Endodermal cell (in vitro differentiated cells): ENCODE data around the gene GRK1. TPM values are rescaled to one million over a fixed set of nuclear protein-coding genes. Genes with fewer than 3 reads are reported as not detected.
"Not testable (repeated sequence)": the region's sequence is repeated elsewhere in the genome, so short reads cannot be mapped to it uniquely, and the experiment has no call there.

ENCODE experiments used
- DNase-seq: peaks from one replicate; pipeline ENCODE4 v3.0.0-alpha.2; 2017
- H3K27ac ChIP-seq: 2 replicates; pipeline ENCODE4 v1.5.1; 2013; ENCODE audit warnings: mild to moderate bottlenecking, low read depth, low read length, moderate library complexity
- H3K27me3 ChIP-seq: 2 replicates; pipeline ENCODE4 v1.6.1; 2013; ENCODE audit warnings: mild to moderate bottlenecking, low read length, moderate library complexity; ENCODE audit not compliant: insufficient read depth, control insufficient read depth, poor library complexity, severe bottlenecking
- H3K36me3 ChIP-seq: 2 replicates; pipeline ENCODE4 v1.7.0; 2013; ENCODE audit warnings: mild to moderate bottlenecking, low read length, moderate library complexity; ENCODE audit not compliant: control insufficient read depth, insufficient read depth
- H3K4me1 ChIP-seq: one replicate; pipeline ENCODE4 v1.7.0; 2013; ENCODE audit warnings: low read length; ENCODE audit not compliant: control insufficient read depth, insufficient read depth
- H3K4me3 ChIP-seq: 2 replicates; pipeline ENCODE4 v1.5.1; 2013; ENCODE audit warnings: mild to moderate bottlenecking, low read length, moderate library complexity
- H3K9ac ChIP-seq: 2 replicates; pipeline ENCODE4 v1.6.1; 2013; ENCODE audit warnings: mild to moderate bottlenecking, low read length, moderate library complexity; ENCODE audit not compliant: poor library complexity, severe bottlenecking; ENCODE audit errors: extremely low read depth
- H3K9me3 ChIP-seq: 2 replicates; pipeline ENCODE4 v1.6.1; 2013; ENCODE audit warnings: mild to moderate bottlenecking, low read length, moderate library complexity; ENCODE audit not compliant: control insufficient read depth
- H3K27ac Mint-ChIP-seq: 2 replicates; pipeline ENCODE4 v1.8.0; 2020; ENCODE audit warnings: mixed read lengths
- H3K27me3 Mint-ChIP-seq: 2 replicates; pipeline ENCODE4 v1.8.0; 2021; ENCODE audit warnings: mild to moderate bottlenecking, mixed read lengths; ENCODE audit not compliant: insufficient read depth
- H3K36me3 Mint-ChIP-seq: 2 replicates; pipeline ENCODE4 v1.8.0; 2020; ENCODE audit warnings: low read depth, mixed read lengths
- H3K4me1 Mint-ChIP-seq: 2 replicates; pipeline ENCODE4 v1.8.0; 2020; ENCODE audit warnings: mixed read lengths
- H3K4me3 Mint-ChIP-seq: 2 replicates; pipeline ENCODE4 v1.8.0; 2020; ENCODE audit warnings: mild to moderate bottlenecking, moderate library complexity, mixed read lengths
- H3K9me3 Mint-ChIP-seq: 2 replicates; pipeline ENCODE4 v1.8.0; 2020; ENCODE audit warnings: mild to moderate bottlenecking, mixed read lengths
- CTCF ChIP-seq: fragments of 200-600 bp; sonication (generic); conservative IDR thresholded peaks from 2 replicates; pipeline ENCODE4 v1.5.0; 2021; ENCODE audit warnings: antibody characterized with exemption, mild to moderate bottlenecking
- WGBS, 2 experiments: methylation state at CpG; one replicate each; pipeline versions ENCODE4 v1.1.5 to v1.1.7; 2013; ENCODE audit warnings: missing lambda C conversion rate in 2 of 2, mixed read lengths in 1 of 2; ENCODE audit not compliant: insufficient coverage in 1 of 2, insufficient read length in 1 of 2; 5-methylcytosine and 5-hydroxymethylcytosine counted together
- total RNA-seq, 2 donors: library from RNA; stranded (reverse); fragmentation: NEBNext Ultra II Directional in 1 of 2; extraction: Animal tissue kit (Norgen Biotek cat#: 25700) in 1 of 2; gene quantifications; 2 replicates in 1 of 2; 3 replicates in 1 of 2; pipeline ENCODE4 v1.2.1, GENCODE V29; 2021

The GRK1 gene
- total RNA-seq, 2 donors from 2014 or later = 1.7 to 2.5 TPM

- Histone ChIP-seq H3K27me3 (no peaks in the 10 kb centered on the region), H3K9me3 (no peaks in the 10 kb centered on the region), H3K4me1 (peaks cover 12% of the 10 kb centered on the region), H3K9ac (no peak overlapping the region), H3K27ac (no peak overlapping the region), H3K4me3 (peak overlapping the region; percentile 33), H3K36me3 (no peaks in the 10 kb centered on the region)
- H3K4me1 Mint-ChIP-seq = peaks cover 17% of the 10 kb centered on the region
- no peaks in the 10 kb centered on the region for H3K9me3 Mint-ChIP-seq
- peak overlapping the region; percentile 68 for H3K4me3 Mint-ChIP-seq
- no peaks in the 10 kb centered on the region for H3K36me3 Mint-ChIP-seq
- DNase-seq = no peak
- peak overlapping the region; percentile 86 for H3K27ac Mint-ChIP-seq
- 66 to 71% methylated on average over 12 to 13 of the region's 13 CpGs for WGBS, 2 experiments
- no peak for TF ChIP-seq CTCF
- H3K27me3 Mint-ChIP-seq = no peaks in the 10 kb centered on the region
Observed at GRCh38 chr13:113723410-113724015, 56.5 kb downstream of the GRK1 start.

- H3K27me3 ChIP-seq = no peaks in the 10 kb centered on the region
- no peak overlapping the region for H3K9ac ChIP-seq
- 88 to 90% methylated on average over 22 to 29 of the region's 30 CpGs for WGBS, 2 experiments
- no peaks in the 10 kb centered on the region for H3K36me3 Mint-ChIP-seq
- H3K36me3 ChIP-seq = no peaks in the 10 kb centered on the region
- peak overlapping the region; percentile 86 for H3K27ac Mint-ChIP-seq
- H3K27ac ChIP-seq = no peak overlapping the region
- peaks cover 17% of the 10 kb centered on the region for H3K4me1 Mint-ChIP-seq
- H3K4me1 ChIP-seq = peaks cover 12% of the 10 kb centered on the region
- no peak for DNase-seq
- no peaks in the 10 kb centered on the region for H3K9me3 Mint-ChIP-seq
- H3K27me3 Mint-ChIP-seq = no peaks in the 10 kb centered on the region
- H3K4me3 ChIP-seq = peak overlapping the region; percentile 33
- TF ChIP-seq CTCF = no peak
- peak overlapping the region; percentile 68 for H3K4me3 Mint-ChIP-seq
- no peaks in the 10 kb centered on the region for H3K9me3 ChIP-seq
Observed at GRCh38 chr13:113724016-113724758, 57.2 kb downstream of the GRK1 start.

- WGBS, 2 experiments = 12 to 38% methylated on average over 4 to 36 of the region's 36 CpGs
- peak overlapping the region; percentile 89 for H3K27ac Mint-ChIP-seq
Observed at GRCh38 chr13:113724780-113725315, 57.8 kb downstream of the GRK1 start.

GRCh38 chr13:113725329-113726105 is 58.5 kb downstream of the GRK1 start:
- 0% methylated on average over 1 of the region's 75 CpGs; no CpG with 5 or more reads in 1 of the 2 experiments for WGBS, 2 experiments
- H3K36me3 Mint-ChIP-seq, H3K27ac ChIP-seq, H3K4me3 ChIP-seq, H3K9me3 ChIP-seq, H3K27me3 Mint-ChIP-seq, H3K27me3 ChIP-seq, H3K9me3 Mint-ChIP-seq, H3K36me3 ChIP-seq, DNase-seq, H3K9ac ChIP-seq, H3K27ac Mint-ChIP-seq: not testable (repeated sequence)
- Mint-ChIP-seq H3K4me1 (peaks cover 17% of the 10 kb centered on the region), H3K4me3 (peak overlapping the region; percentile 68)
- H3K4me1 ChIP-seq = peaks cover 12% of the 10 kb centered on the region

More at GRCh38 chr13:113724780-113725315, 57.8 kb downstream of the GRK1 start:
- DNase-seq = peak; percentile 93
- no peaks in the 10 kb centered on the region for H3K36me3 ChIP-seq
- no peaks in the 10 kb centered on the region for H3K27me3 ChIP-seq
- Mint-ChIP-seq H3K4me1 (peaks cover 17% of the 10 kb centered on the region), H3K36me3 (no peaks in the 10 kb centered on the region), H3K27me3 (no peaks in the 10 kb centered on the region), H3K4me3 (peak overlapping the region; percentile 68), H3K9me3 (no peaks in the 10 kb centered on the region)
- no peak overlapping the region for H3K27ac ChIP-seq
- H3K4me1 ChIP-seq = peaks cover 12% of the 10 kb centered on the region
- no peak overlapping the region for H3K9ac ChIP-seq
- H3K4me3 ChIP-seq = peak overlapping the region; percentile 33
- no peaks in the 10 kb centered on the region for H3K9me3 ChIP-seq
- peak; percentile 97 for TF ChIP-seq CTCF
